Panc1 (cell line): Measurements from ENCODE around the gene PFN1. TPM values are rescaled to one million over a fixed set of nuclear protein-coding genes. Genes with fewer than 3 reads are reported as not detected.

Experiments
- ATAC-seq: fragments of 200-7000 bp; cut with Tn5 transposase; 2 replicates; pipeline ENCODE4 v1.9.1; 2020; ENCODE audit warnings: mild to moderate bottlenecking, moderate library complexity
- BruUV-seq: library from RNA; stranded (reverse); fragments of 400-500 nt; replicated peaks from 2 replicates; lab custom pipeline; 2021; lab: Mats Ljungman, UMichigan
- CTCF ChIA-PET: fragments of 300-600 bp; sonication (Branson Sonifier 250); formaldehyde crosslinking; loops from one replicate; lab custom pipeline; 2022; ENCODE audit warnings: antibody characterized with exemption; lab: Charles Lee
- POLR2A ChIA-PET: fragments of 300-600 bp; sonication (Branson Sonifier 250); formaldehyde crosslinking; loops from one replicate; lab custom pipeline; 2022; ENCODE audit warnings: antibody characterized with exemption; lab: Charles Lee
- DNase-seq: peaks from one replicate; pipeline ENCODE4 v3.0.0-alpha.2; 2010; ENCODE audit warnings: low read depth, low spot score
- H3K27ac ChIP-seq: 2 replicates; pipeline ENCODE4 v1.5.1; 2011; ENCODE audit warnings: mild to moderate bottlenecking, low read length, inconsistent platforms
- H3K27me3 ChIP-seq: fragments of 200-500 bp; sonication (Bioruptor generic); 2 replicates; pipeline ENCODE4 v1.6.0; 2014; ENCODE audit warnings: low read length, inconsistent platforms; ENCODE audit not compliant: control insufficient read depth, insufficient read depth
- H3K36me3 ChIP-seq: fragments of 200-500 bp; sonication (Bioruptor generic); 2 replicates; pipeline ENCODE4 v1.5.1; 2014; ENCODE audit warnings: inconsistent platforms, mild to moderate bottlenecking, low read length, moderate library complexity; ENCODE audit not compliant: control insufficient read depth, insufficient read depth
- H3K4me1 ChIP-seq: 2 replicates; pipeline ENCODE4 v1.5.1; 2011; ENCODE audit warnings: inconsistent platforms, mild to moderate bottlenecking, low read length, moderate library complexity; ENCODE audit not compliant: control insufficient read depth, insufficient read depth
- H3K4me3 ChIP-seq, 2 experiments: 2 replicates each; pipeline ENCODE4 v1.5.1; 2011 to 2012; ENCODE audit warnings: low read depth in 2 of 2, low read length in 2 of 2, mild to moderate bottlenecking in 2 of 2, inconsistent platforms in 1 of 2, moderate library complexity in 1 of 2
- H3K9me3 ChIP-seq: fragments of 200-500 bp; sonication (Bioruptor generic); 2 replicates; pipeline ENCODE4 v1.5.1; 2014; ENCODE audit warnings: low read depth, mild to moderate bottlenecking, inconsistent platforms, low read length, moderate library complexity; ENCODE audit not compliant: control insufficient read depth, insufficient read depth
- CTCF ChIP-seq: fragments of 450-650 bp; IDR thresholded peaks from 2 replicates; pipeline ENCODE4 v1.5.1; 2017; ENCODE audit warnings: mild to moderate bottlenecking
- POLR2AphosphoS5 ChIP-seq: IDR thresholded peaks from 2 replicates; pipeline ENCODE4 v1.6.1; 2012; ENCODE audit warnings: mild to moderate bottlenecking, low read depth, low read length, moderate library complexity
- REST ChIP-seq, 2 experiments: IDR thresholded peaks; 2 replicates each; pipeline ENCODE4 v1.6.1; 2011 to 2012; ENCODE audit warnings: low read depth in 2 of 2, control low read depth in 1 of 2, low read length in 1 of 2, mild to moderate bottlenecking in 1 of 2, moderate library complexity in 1 of 2; ENCODE audit not compliant: insufficient read depth in 1 of 2
- SIN3A ChIP-seq: IDR thresholded peaks from 2 replicates; pipeline ENCODE4 v1.6.1; 2012; ENCODE audit warnings: low read depth, mild to moderate bottlenecking, low read length, moderate library complexity, borderline replicate concordance; ENCODE audit not compliant: insufficient read depth
- TCF7L2 ChIP-seq: IDR thresholded peaks from 2 replicates; pipeline ENCODE4 v1.6.1; 2011; ENCODE audit warnings: mild to moderate bottlenecking, low read depth, low read length, inconsistent platforms
- in situ Hi-C: cut with HindIII; loops from 2 replicates; pipeline ENCODE4 v1.10.0; 2016; ENCODE audit warnings: low sequenced_read_pairs, low pct_unique_long_range_greater_than_20kb
- intact Hi-C: fragments of 100-400 bp; cut with micrococcal nuclease; formaldehyde crosslinking; loops from one replicate; pipeline ENCODE4 v1.10.0; 2022; ENCODE audit not compliant: unreplicated experiment
- total RNA-seq: library from RNA; stranded (reverse); gene quantifications from one replicate; pipeline ENCODE4 v1.2.1, GENCODE V29; 2021; ENCODE audit not compliant: unreplicated experiment

The PFN1 gene
- total RNA-seq, 1 experiment from 2014 or later, result 1,074 TPM

GRCh38 chr17:4978726-4979125, 30.4 kb upstream of the PFN1 start:
- BruUV-seq, result no TSS peak
- Histone ChIP-seq H3K4me1 (no peaks in the 10 kb centered on the region), H3K27ac (no peak overlapping the region), H3K36me3 (no peaks in the 10 kb centered on the region), H3K4me3 (no peak overlapping the region), H3K27me3 (no peaks in the 10 kb centered on the region), H3K9me3 (no peaks in the 10 kb centered on the region)
- ChIA-PET CTCF (no interaction called here), POLR2A (interaction anchor here (0.5 kb wide), 1 partner anchor 1459 kb away, joined by 6 read pairs; no protein-coding TSS in a partner anchor)
- in situ Hi-C loops, result no loop called here
- TF ChIP-seq REST (IDR thresholded peaks at IDR 0.05; ENCODE audit: insufficient read depth in 1 of 2, low read depth in 2 of 2, low read length in 1 of 2) (no peak), SIN3A (no peak)
- no peak for DNase-seq
- no peak for ATAC-seq
- intact Hi-C loops, result no loop called here

- intact Hi-C loops, result no loop called here
- TF ChIP-seq REST (IDR thresholded peaks at IDR 0.05; ENCODE audit: insufficient read depth in 1 of 2, low read depth in 2 of 2, low read length in 1 of 2) (no peak), TCF7L2 (no peak), CTCF (no peak), POLR2AphosphoS5 (no peak), SIN3A (no peak)
- no peak overlapping the region for H3K27ac ChIP-seq
- ChIA-PET CTCF (no interaction called here), POLR2A (no interaction called here)
- BruUV-seq, result no TSS peak
- H3K36me3 ChIP-seq, result no peaks in the 10 kb centered on the region
- peaks cover 8% of the 10 kb centered on the region for H3K4me1 ChIP-seq
- no peaks in the 10 kb centered on the region for H3K9me3 ChIP-seq
- in situ Hi-C loops, result no loop called here
- no peak overlapping the region for H3K4me3 ChIP-seq
- no peak for DNase-seq
- H3K27me3 ChIP-seq, result no peaks in the 10 kb centered on the region
- no peak for ATAC-seq
These were observed 25.9 kb upstream of the PFN1 start for GRCh38 chr17:4974115-4974670.
